ENCODE data around the gene RSPH1. TPM values are rescaled to one million over a fixed set of nuclear protein-coding genes. Genes with fewer than 3 reads are reported as not detected.

Gene RSPH1
- total RNA-seq, 1 donor from 2014 or later = 0.42 TPM

- no peaks in the 10 kb centered on the region for H3K27me3 Mint-ChIP-seq (ENCODE audit: low read depth)
- DNase-seq (ENCODE audit: low spot score in 2 of 2, unreplicated experiment in 2 of 2) = no peak
- no peaks in the 10 kb centered on the region for H3K4me1 Mint-ChIP-seq
- peaks cover 5% of the 10 kb centered on the region for H3K36me3 Mint-ChIP-seq
- TF ChIP-seq, protein P1, sequence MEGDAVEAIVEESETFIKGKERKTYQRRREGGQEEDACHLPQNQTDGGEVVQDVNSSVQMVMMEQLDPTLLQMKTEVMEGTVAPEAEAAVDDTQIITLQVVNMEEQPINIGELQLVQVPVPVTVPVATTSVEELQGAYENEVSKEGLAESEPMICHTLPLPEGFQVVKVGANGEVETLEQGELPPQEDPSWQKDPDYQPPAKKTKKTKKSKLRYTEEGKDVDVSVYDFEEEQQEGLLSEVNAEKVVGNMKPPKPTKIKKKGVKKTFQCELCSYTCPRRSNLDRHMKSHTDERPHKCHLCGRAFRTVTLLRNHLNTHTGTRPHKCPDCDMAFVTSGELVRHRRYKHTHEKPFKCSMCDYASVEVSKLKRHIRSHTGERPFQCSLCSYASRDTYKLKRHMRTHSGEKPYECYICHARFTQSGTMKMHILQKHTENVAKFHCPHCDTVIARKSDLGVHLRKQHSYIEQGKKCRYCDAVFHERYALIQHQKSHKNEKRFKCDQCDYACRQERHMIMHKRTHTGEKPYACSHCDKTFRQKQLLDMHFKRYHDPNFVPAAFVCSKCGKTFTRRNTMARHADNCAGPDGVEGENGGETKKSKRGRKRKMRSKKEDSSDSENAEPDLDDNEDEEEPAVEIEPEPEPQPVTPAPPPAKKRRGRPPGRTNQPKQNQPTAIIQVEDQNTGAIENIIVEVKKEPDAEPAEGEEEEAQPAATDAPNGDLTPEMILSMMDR (IDR thresholded peaks at IDR 0.05; ENCODE audit: unreplicated experiment) = no peak
- H3K27ac Mint-ChIP-seq = no peak overlapping the region
- H3K4me3 Mint-ChIP-seq = no peak overlapping the region
- H3K9me3 Mint-ChIP-seq = no peaks in the 10 kb centered on the region
Observed at GRCh38 chr21:42539342-42539741, 43.3 kb upstream of the RSPH1 start.

DNA sequence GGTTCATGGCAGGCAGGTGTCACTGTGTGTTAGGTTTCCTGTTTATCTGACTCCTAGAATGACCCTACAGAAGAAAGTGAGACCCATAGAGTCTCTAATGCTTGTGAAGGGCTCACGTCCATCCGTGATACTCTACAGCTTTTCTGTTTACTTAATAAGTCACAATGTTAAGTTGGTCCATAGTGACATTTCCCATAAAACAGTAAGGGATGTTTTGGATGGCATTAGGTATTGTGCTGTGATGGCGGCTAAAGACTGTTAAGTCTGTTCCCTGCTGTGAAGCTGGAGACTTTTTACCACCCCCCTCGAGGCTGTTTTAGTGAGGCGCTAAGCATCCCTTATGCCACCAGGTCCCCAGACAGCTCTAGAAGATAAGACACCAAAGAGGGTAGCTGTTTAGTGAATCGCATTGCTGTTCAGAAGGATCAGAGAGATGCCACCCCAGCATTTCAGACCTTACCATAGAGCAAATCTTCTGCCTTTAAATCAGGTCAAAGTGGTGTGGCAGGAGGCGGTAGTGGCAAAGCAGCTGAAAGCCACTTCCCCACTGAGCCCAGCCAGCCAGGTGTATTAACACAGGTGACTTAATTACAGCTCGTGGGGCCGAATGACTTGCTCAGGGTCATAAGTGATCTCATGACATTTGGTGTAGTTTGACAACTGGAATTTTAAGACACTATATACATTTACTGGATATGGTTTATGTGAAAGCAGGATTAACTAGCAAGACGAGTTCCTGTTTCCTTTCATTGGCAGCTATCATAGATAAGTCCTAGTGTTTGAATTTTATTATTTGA is 42.7 kb upstream of the RSPH1 start:
- H3K9me3 Mint-ChIP-seq = no peaks in the 10 kb centered on the region
- peaks cover 6% of the 10 kb centered on the region for H3K36me3 Mint-ChIP-seq

GRCh38 chr21:42537106-42537742 is 41.2 kb upstream of the RSPH1 start:
- no peaks in the 10 kb centered on the region for H3K9me3 Mint-ChIP-seq
- TF ChIP-seq, protein P1 (IDR thresholded peaks at IDR 0.05; ENCODE audit: unreplicated experiment) = no peak
- DNase-seq (ENCODE audit: low spot score in 2 of 2, unreplicated experiment in 2 of 2) = no peak
- H3K27me3 Mint-ChIP-seq (ENCODE audit: low read depth) = no peaks in the 10 kb centered on the region
- peaks cover 6% of the 10 kb centered on the region for H3K36me3 Mint-ChIP-seq
- H3K4me1 Mint-ChIP-seq = no peaks in the 10 kb centered on the region
- H3K27ac Mint-ChIP-seq = no peak overlapping the region
- no peak overlapping the region for H3K4me3 Mint-ChIP-seq

More for the DNA sequence above, 42.7 kb upstream of the RSPH1 start:
- no peaks in the 10 kb centered on the region for H3K4me1 Mint-ChIP-seq
- DNase-seq (ENCODE audit: low spot score in 2 of 2, unreplicated experiment in 2 of 2) = no peak
- no peak overlapping the region for H3K27ac Mint-ChIP-seq
- TF ChIP-seq, protein P1 (IDR thresholded peaks at IDR 0.05; ENCODE audit: unreplicated experiment) = no peak
- no peaks in the 10 kb centered on the region for H3K27me3 Mint-ChIP-seq (ENCODE audit: low read depth)
- no peak overlapping the region for H3K4me3 Mint-ChIP-seq

GRCh38 chr21:42536601-42537000 is 40.6 kb upstream of the RSPH1 start:
- no peak overlapping the region for H3K27ac Mint-ChIP-seq
- TF ChIP-seq, protein P1 (IDR thresholded peaks at IDR 0.05; ENCODE audit: unreplicated experiment) = no peak

GRCh38 chr21:42535602-42536171 is 39.7 kb upstream of the RSPH1 start:
- Mint-ChIP-seq H3K4me3 (no peak overlapping the region), H3K4me1 (peaks cover under 1% of the 10 kb centered on the region), H3K27me3 (ENCODE audit: low read depth) (no peaks in the 10 kb centered on the region), H3K36me3 (peaks cover 4% of the 10 kb centered on the region), H3K27ac (no peak overlapping the region), H3K9me3 (no peaks in the 10 kb centered on the region)
- DNase-seq (ENCODE audit: low spot score in 2 of 2, unreplicated experiment in 2 of 2) = no peak
- TF ChIP-seq, protein P1 (IDR thresholded peaks at IDR 0.05; ENCODE audit: unreplicated experiment) = no peak

More at GRCh38 chr21:42536601-42537000, 40.6 kb upstream of the RSPH1 start:
- no peak for DNase-seq (ENCODE audit: low spot score in 2 of 2, unreplicated experiment in 2 of 2)
- Mint-ChIP-seq H3K4me1 (no peaks in the 10 kb centered on the region), H3K9me3 (no peaks in the 10 kb centered on the region), H3K36me3 (peaks cover 6% of the 10 kb centered on the region), H3K4me3 (no peak overlapping the region), H3K27me3 (ENCODE audit: low read depth) (no peaks in the 10 kb centered on the region)
